Ovary (tissue), 3 donors: ENCODE results near the gene USP43.

ENCODE experiments used
- CTCF ChIP-seq, 3 donors: fragments of 450-650 bp in 2 of 3; fragments of 200-600 bp in 1 of 3; IDR thresholded peaks; one replicate each; pipeline versions ENCODE4 v1.5.1 to v1.8.0; 2016 to 2022; ENCODE audit warnings: antibody characterized with exemption in 3 of 3, mild to moderate bottlenecking in 1 of 3
- POLR2A ChIP-seq: fragments of 450-650 bp; IDR thresholded peaks from one replicate; pipeline ENCODE4 v1.6.1; 2017; ENCODE audit warnings: antibody characterized with exemption, mild to moderate bottlenecking, moderate library complexity
- donor health status: DM: no; HTN: no; CAD: no.

DNA sequence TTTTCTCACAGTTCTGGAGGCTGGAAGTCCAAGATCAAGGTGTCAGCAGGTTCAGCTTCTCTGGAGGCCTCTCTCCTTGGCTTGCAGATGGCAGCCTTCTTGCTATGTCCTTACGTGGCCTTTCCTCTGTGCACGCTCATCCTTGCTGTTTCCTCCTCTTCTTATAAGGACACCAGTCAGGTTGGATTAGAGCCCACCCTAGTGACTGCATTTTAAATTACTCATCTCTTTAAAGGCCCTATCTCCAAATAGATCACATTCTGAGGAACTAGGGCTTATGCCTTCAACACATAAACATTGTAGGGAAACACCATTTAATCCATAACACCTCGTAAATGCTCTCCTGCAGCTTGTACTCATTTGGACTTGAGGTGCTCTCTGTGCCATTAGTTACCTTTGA, 109.8 kb downstream of the USP43 start:
- no peak for TF ChIP-seq CTCF (IDR thresholded peaks at IDR 0.05)
- TF ChIP-seq POLR2A, result no peak
